GM12878 (cell line): ENCODE measurements around the gene EHD4. TPM values are rescaled to one million over a fixed set of nuclear protein-coding genes. Genes with fewer than 3 reads are reported as not detected.

ENCODE experiments used
- ATAC-seq: fragments of 200-7000 bp; cut with Tn5 transposase; 3 replicates; pipeline ENCODE4 v1.9.1; 2020; ENCODE audit warnings: mild to moderate bottlenecking, moderate library complexity
- BruUV-seq: library from RNA; stranded (reverse); fragments of 400-500 nt; replicated peaks from 2 replicates; lab custom pipeline; 2021; lab: Mats Ljungman, UMichigan
- CTCF ChIA-PET: fragments of 300-600 bp; sonication (Branson Sonifier 250); formaldehyde crosslinking; extraction: SDS; loops from one replicate; lab custom pipeline; 2021; ENCODE audit warnings: inconsistent platforms; lab: Yijun Ruan, JAX
- POLR2A ChIA-PET: fragments of 350-600 bp; formaldehyde crosslinking; extraction: SDS; loops from one replicate; lab custom pipeline; 2021; ENCODE audit warnings: inconsistent platforms; lab: Charles Lee
- RAD21 ChIA-PET: fragments of 300-600 bp; sonication (Branson Sonifier 250); formaldehyde crosslinking; loops from one replicate; lab custom pipeline; 2023; ENCODE audit warnings: antibody characterized with exemption; ENCODE audit not compliant: unreplicated experiment; lab: Charles Lee
- SMC1A ChIA-PET: fragments of 300-600 bp; sonication (Branson Sonifier 250); formaldehyde crosslinking; loops from one replicate; lab custom pipeline; 2023; ENCODE audit not compliant: unreplicated experiment, uncharacterized antibody; lab: Charles Lee
- DNase-seq: peaks from one replicate; pipeline ENCODE4 v3.0.0-alpha.2; 2011; ENCODE audit warnings: low read depth, low spot score
- FAIRE-seq: peaks from 3 replicates; lab custom pipeline; 2011; peaks lifted over from hg19 to GRCh38; lab: Jason Lieb, UNC
- H2AFZ ChIP-seq: 2 replicates; pipeline ENCODE4 v1.6.0; 2011; ENCODE audit warnings: low read depth, low read length, control low read depth; ENCODE audit not compliant: control insufficient read depth
- H3K27ac ChIP-seq: 2 replicates; pipeline ENCODE4 v1.5.1; 2011; ENCODE audit warnings: control low read depth; ENCODE audit not compliant: control insufficient read depth, insufficient read depth
- H3K27me3 ChIP-seq, 2 experiments: replicated peaks in 1 of 2; 2 replicates each; pipeline versions ENCODE4 v1.6.0 to v1.6.1; 2011; ENCODE audit warnings: low read length in 1 of 2; ENCODE audit not compliant: control insufficient read depth in 2 of 2, insufficient read depth in 2 of 2
- H3K36me3 ChIP-seq, 2 experiments: 2 replicates each; pipeline ENCODE4 v1.5.1; 2011; ENCODE audit warnings: low read length in 1 of 2; ENCODE audit not compliant: control insufficient read depth in 2 of 2, insufficient read depth in 2 of 2
- H3K4me1 ChIP-seq: 2 replicates; pipeline ENCODE4 v1.6.1; 2011; ENCODE audit warnings: mild to moderate bottlenecking, low read length, moderate library complexity, mixed read lengths; ENCODE audit not compliant: control insufficient read depth, insufficient read depth
- H3K4me2 ChIP-seq: 2 replicates; pipeline ENCODE4 v1.6.0; 2011; ENCODE audit warnings: control low read depth; ENCODE audit not compliant: control insufficient read depth, insufficient read depth
- H3K4me3 ChIP-seq: fragments of 200-600 bp; sonication (generic); 2 replicates; pipeline ENCODE4 v1.5.1; 2016
- H3K79me2 ChIP-seq: 2 replicates; pipeline ENCODE4 v1.6.0; 2011; ENCODE audit warnings: low read length; ENCODE audit not compliant: control insufficient read depth, insufficient read depth
- H3K9ac ChIP-seq: 2 replicates; pipeline ENCODE4 v1.8.0; 2011; ENCODE audit warnings: low read length, control low read depth, mixed read lengths; ENCODE audit not compliant: control insufficient read depth, insufficient read depth
- H3K9me3 ChIP-seq: replicated peaks from 3 replicates; pipeline ENCODE4 v1.5.1; 2011; ENCODE audit warnings: mild to moderate bottlenecking, low read length; ENCODE audit not compliant: control insufficient read depth, insufficient read depth
- H4K20me1 ChIP-seq: 2 replicates; pipeline ENCODE4 v1.6.0; 2011; ENCODE audit not compliant: control insufficient read depth, insufficient read depth
- PRDM15 ChIP-seq: fragments of 450-650 bp; formaldehyde crosslinking; IDR thresholded peaks from 2 replicates; pipeline ENCODE4 v1.4.0; 2020; ENCODE audit warnings: mild to moderate bottlenecking, moderate library complexity
- SPI1 ChIP-seq: IDR thresholded peaks from 2 replicates; pipeline ENCODE4 v1.6.1; 2011; ENCODE audit warnings: low read depth, mild to moderate bottlenecking, low read length, moderate library complexity, borderline replicate concordance; ENCODE audit not compliant: insufficient read depth
- WGBS: methylation state at CpG from one replicate; pipeline ENCODE4 v1.1.6; 2016; ENCODE audit warnings: low lambda C conversion rate; ENCODE audit not compliant: insufficient replicate concordance, insufficient coverage; ENCODE audit errors: missing lambda C conversion rate; 5-methylcytosine and 5-hydroxymethylcytosine counted together
- in situ Hi-C: fragments of 300-500 bp; cut with MboI; formaldehyde crosslinking; loops from 9 replicates; pipeline ENCODE4 v1.14.3; 2018; ENCODE audit warnings: mixed read lengths
- intact Hi-C: fragments of 100-400 bp; cut with micrococcal nuclease; formaldehyde crosslinking; loops from one replicate; pipeline ENCODE4 v1.14.2; 2022; ENCODE audit not compliant: unreplicated experiment
- polyA plus RNA-seq, 11 experiments: library from polyadenylated mRNA; depleted of rRNA in 4 of 11; unstranded in 6 of 11; stranded (reverse) in 5 of 11; fragments of >200 nt; fragmentation: Nextera tagmentation in 4 of 11; fragmentation: Illumina TruSeq in 1 of 11; extraction: Ambion mirVana in 4 of 11; extraction: Trizol in 1 of 11; gene quantifications; 1 replicate in 1 of 11; 2 replicates in 10 of 11; pipeline versions ENCODE4 v1.2.1 to v1.2.3, GENCODE V29; 2011 to 2016; ENCODE audit warnings: inconsistent platforms in 2 of 11, missing spikeins in 2 of 11, low read depth in 1 of 11
- total RNA-seq, 4 experiments: library from RNA; depleted of rRNA in 3 of 4; stranded (reverse); fragments of >200 nt in 3 of 4; fragmentation: Illumina TruSeq in 1 of 4; extraction: Trizol in 1 of 4; gene quantifications; 2 replicates each; pipeline versions ENCODE4 v1.2.1 to v1.2.3, GENCODE V29; 2013 to 2021

Gene EHD4
- total and polyA plus RNA-seq, 10 of the 15 experiments (the other 5 are each of a cell fraction or from before 2014, with no cell fraction given), result 4.2 to 62.9 (median 44.7) TPM

- Histone ChIP-seq H3K4me1 (peaks cover 4% of the 10 kb centered on the region), H3K79me2 (no peaks in the 10 kb centered on the region), H3K4me2 (no peak overlapping the region; the same call in 1 of the 2 replicates), H3K9me3 (no peaks in the 10 kb centered on the region), H3K4me3 (no peak overlapping the region), H3K27me3 (no peaks in the 10 kb centered on the region), H4K20me1 (no peaks in the 10 kb centered on the region), H3K27ac (no peak overlapping the region), H2AFZ (no peak overlapping the region), H3K36me3 (no peaks in the 10 kb centered on the region), H3K9ac (no peak overlapping the region)
- ChIA-PET CTCF (interaction anchor here (0.6 to 2.6 kb wide), 2 partner anchors 16 to 33 kb away, joined by 3 to 7 read pairs; no protein-coding TSS in a partner anchor), POLR2A (interaction anchor here (0.6 kb wide), 1 partner anchor 183 kb away, joined by 3 read pairs; no protein-coding TSS in a partner anchor), SMC1A (no interaction called here), RAD21 (no interaction called here)
- in situ Hi-C loops (no loop called here), intact Hi-C loops (no loop called here)
- TF ChIP-seq PRDM15 (CRISPR knock-in tag) (no peak), SPI1 (peak; percentile 51; the same call in 1 of the 2 replicates)
- FAIRE-seq (no peak), DNase-seq (no peak), ATAC-seq (peak; percentile 36)
- 36% methylated on average over 7 of the region's 7 CpGs for WGBS
- no TSS peak for BruUV-seq
These were observed 83.6 kb downstream of the EHD4 start for GRCh38 chr15:41888662-41889253.
